Central memory CD8-positive, alpha-beta T cell (primary cell): ENCODE measurements around the gene PEDS1.

Source experiments
- ATAC-seq: fragments of 150-1000 bp; cut with Tn5 transposase; replicated peaks from 2 replicates; pipeline ENCODE4 v1.10.0; 2022; ENCODE audit warnings: mild to moderate bottlenecking, moderate FRiP score, moderate number of reproducible peaks; ENCODE audit not compliant: poor library complexity, severe bottlenecking; ENCODE audit errors: extremely low read depth
- DNase-seq, 2 donors: peaks; one replicate each; pipeline ENCODE4 v3.0.0; 2021; ENCODE audit warnings: low spot score in 2 of 2
- H3K27ac Mint-ChIP-seq: one replicate; pipeline ENCODE4 v1.8.0; 2022; ENCODE audit warnings: low read depth, mild to moderate bottlenecking, moderate library complexity, mixed read lengths
- H3K27me3 Mint-ChIP-seq: one replicate; pipeline ENCODE4 v1.8.0; 2022; ENCODE audit warnings: mixed read lengths
- H3K36me3 Mint-ChIP-seq: one replicate; pipeline ENCODE4 v1.8.0; 2022; ENCODE audit warnings: mild to moderate bottlenecking, moderate library complexity, mixed read lengths; ENCODE audit not compliant: insufficient read depth
- H3K4me1 Mint-ChIP-seq: one replicate; pipeline ENCODE4 v1.8.0; 2022; ENCODE audit warnings: mixed read lengths
- H3K4me3 Mint-ChIP-seq: one replicate; pipeline ENCODE4 v1.8.0; 2022; ENCODE audit warnings: mild to moderate bottlenecking, moderate library complexity, mixed read lengths
- H3K9me3 Mint-ChIP-seq: one replicate; pipeline ENCODE4 v1.8.0; 2022; ENCODE audit warnings: mixed read lengths

PEDS1 gene

GRCh38 chr20:50194422-50194830 is 40.9 kb upstream of the PEDS1 start:
- Mint-ChIP-seq H3K4me1 (peaks cover 26% of the 10 kb centered on the region), H3K9me3 (no peaks in the 10 kb centered on the region), H3K27me3 (no peaks in the 10 kb centered on the region), H3K27ac (peak overlapping the region; percentile 40), H3K4me3 (peak overlapping the region; percentile 36), H3K36me3 (peaks cover 12% of the 10 kb centered on the region)
- ATAC-seq, result no peak
- no peak for DNase-seq

- no peaks in the 10 kb centered on the region for H3K9me3 Mint-ChIP-seq
- peak overlapping the region; percentile 81 for H3K4me3 Mint-ChIP-seq
- DNase-seq, result no peak
- no peaks in the 10 kb centered on the region for H3K27me3 Mint-ChIP-seq
- H3K4me1 Mint-ChIP-seq, result peaks cover 26% of the 10 kb centered on the region
- peaks cover 12% of the 10 kb centered on the region for H3K36me3 Mint-ChIP-seq
- no peak for ATAC-seq
- peak overlapping the region; percentile 99 for H3K27ac Mint-ChIP-seq
These were observed 40.4 kb upstream of the PEDS1 start for GRCh38 chr20:50193836-50194421.

DNA sequence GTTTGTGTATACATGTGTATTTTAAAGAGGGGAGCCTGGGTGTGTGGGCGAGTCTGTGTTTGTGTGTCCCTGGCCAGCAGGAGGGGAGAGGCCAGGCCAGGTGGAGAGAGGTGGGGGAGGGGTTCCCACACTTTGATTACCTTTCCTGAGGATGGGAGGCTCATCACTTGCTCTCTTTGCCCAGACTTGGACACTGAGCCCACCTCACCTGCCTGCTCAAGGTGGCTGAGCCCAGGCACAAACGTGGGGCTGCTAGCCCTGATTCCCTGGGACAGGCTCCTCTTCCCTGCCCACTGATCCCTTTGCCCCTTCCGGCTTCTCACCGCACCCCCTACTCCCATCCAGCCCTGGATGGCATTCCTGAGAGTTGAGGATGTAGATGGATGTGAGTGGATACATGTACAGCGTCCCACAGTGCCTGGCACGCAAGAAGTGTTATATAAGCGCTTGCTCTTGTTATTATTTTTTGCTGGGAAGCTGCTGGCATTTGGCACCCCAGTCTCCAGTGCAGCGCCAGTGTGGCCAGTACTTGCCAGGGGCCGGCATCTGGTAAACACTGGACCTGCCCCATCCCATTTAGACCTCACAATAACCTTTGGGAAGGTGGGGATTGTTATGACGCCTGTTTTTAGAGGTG is 39.8 kb upstream of the PEDS1 start:
- H3K27ac Mint-ChIP-seq, result peak overlapping the region; percentile 99
- ATAC-seq, result no peak
- no peaks in the 10 kb centered on the region for H3K27me3 Mint-ChIP-seq
- peaks cover 26% of the 10 kb centered on the region for H3K4me1 Mint-ChIP-seq
- peaks cover 13% of the 10 kb centered on the region for H3K36me3 Mint-ChIP-seq
- DNase-seq, result no peak
- H3K4me3 Mint-ChIP-seq, result peak overlapping the region; percentile 81
- H3K9me3 Mint-ChIP-seq, result no peaks in the 10 kb centered on the region

DNA sequence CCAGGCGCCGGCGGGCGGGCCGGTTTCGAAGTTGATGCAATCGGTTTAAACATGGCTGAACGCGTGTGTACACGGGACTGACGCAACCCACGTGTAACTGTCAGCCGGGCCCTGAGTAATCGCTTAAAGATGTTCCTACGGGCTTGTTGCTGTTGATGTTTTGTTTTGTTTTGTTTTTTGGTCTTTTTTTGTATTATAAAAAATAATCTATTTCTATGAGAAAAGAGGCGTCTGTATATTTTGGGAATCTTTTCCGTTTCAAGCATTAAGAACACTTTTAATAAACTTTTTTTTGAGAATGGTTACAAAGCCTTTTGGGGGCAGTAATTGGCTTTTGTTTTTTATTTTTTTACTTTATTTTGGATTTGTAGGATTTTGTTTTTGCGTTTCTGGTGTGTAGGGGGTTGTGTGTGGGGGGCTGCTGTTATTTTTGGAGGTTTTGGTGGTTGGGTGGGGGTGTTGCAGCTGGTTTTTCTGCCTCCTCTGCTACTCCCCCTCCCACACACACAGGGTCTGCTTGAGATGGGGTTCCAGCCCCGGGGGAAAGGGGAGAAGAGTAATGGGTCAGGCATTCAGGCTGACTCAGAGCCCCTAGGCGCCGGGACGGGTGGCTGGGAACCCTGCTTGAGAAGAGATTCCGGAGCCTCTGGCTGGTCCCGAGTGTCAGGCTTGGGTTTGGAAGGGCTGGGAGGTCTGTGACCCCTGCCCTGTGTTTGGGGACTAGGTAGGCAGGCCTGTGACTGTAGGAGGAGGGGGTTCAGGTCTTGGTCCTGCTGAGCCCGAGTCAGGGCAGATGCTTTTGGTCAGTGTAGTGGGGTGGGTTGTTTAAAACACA is 39.1 kb upstream of the PEDS1 start:
- H3K27ac Mint-ChIP-seq, result peak overlapping the region; percentile 99
- DNase-seq (peak in 1 of 2 donors; percentile 59), ATAC-seq (peak; percentile 71)
- H3K36me3 Mint-ChIP-seq, result peaks cover 13% of the 10 kb centered on the region
- no peaks in the 10 kb centered on the region for H3K27me3 Mint-ChIP-seq
- peak overlapping the region; percentile 81 for H3K4me3 Mint-ChIP-seq
- no peaks in the 10 kb centered on the region for H3K9me3 Mint-ChIP-seq
- H3K4me1 Mint-ChIP-seq, result peaks cover 26% of the 10 kb centered on the region

DNA sequence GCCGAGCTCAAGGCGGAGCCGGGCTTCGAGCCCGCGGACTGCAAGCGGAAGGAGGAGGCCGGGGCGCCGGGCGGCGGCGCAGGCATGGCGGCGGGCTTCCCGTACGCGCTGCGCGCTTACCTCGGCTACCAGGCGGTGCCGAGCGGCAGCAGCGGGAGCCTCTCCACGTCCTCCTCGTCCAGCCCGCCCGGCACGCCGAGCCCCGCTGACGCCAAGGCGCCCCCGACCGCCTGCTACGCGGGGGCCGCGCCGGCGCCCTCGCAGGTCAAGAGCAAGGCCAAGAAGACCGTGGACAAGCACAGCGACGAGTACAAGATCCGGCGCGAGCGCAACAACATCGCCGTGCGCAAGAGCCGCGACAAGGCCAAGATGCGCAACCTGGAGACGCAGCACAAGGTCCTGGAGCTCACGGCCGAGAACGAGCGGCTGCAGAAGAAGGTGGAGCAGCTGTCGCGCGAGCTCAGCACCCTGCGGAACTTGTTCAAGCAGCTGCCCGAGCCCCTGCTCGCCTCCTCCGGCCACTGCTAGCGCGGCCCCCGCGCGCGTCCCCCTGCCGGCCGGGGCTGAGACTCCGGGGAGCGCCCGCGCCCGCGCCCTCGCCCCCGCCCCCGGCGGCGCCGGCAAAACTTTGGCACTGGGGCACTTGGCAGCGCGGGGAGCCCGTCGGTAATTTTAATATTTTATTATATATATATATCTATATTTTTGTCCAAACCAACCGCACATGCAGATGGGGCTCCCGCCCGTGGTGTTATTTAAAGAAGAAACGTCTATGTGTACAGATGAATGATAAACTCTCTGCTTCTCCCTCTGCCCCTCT is 38.2 kb upstream of the PEDS1 start:
- Mint-ChIP-seq H3K9me3 (no peaks in the 10 kb centered on the region), H3K27me3 (no peaks in the 10 kb centered on the region), H3K4me1 (peaks cover 26% of the 10 kb centered on the region), H3K4me3 (peak overlapping the region; percentile 81), H3K36me3 (peaks cover 13% of the 10 kb centered on the region), H3K27ac (peak overlapping the region; percentile 99)
- peak; percentile 45 to 59 for DNase-seq
- ATAC-seq, result peak; percentile 33

GRCh38 chr20:50191065-50191543 is 37.6 kb upstream of the PEDS1 start:
- no peak overlapping the region for H3K27ac Mint-ChIP-seq
- H3K27me3 Mint-ChIP-seq, result peaks cover 3% of the 10 kb centered on the region
- peak overlapping the region; percentile 81 for H3K4me3 Mint-ChIP-seq
- ATAC-seq, result peak; percentile 35
- peaks cover 29% of the 10 kb centered on the region for H3K4me1 Mint-ChIP-seq
- H3K36me3 Mint-ChIP-seq, result peaks cover 13% of the 10 kb centered on the region
- H3K9me3 Mint-ChIP-seq, result no peaks in the 10 kb centered on the region
- peak; percentile 24 to 40 for DNase-seq

DNA sequence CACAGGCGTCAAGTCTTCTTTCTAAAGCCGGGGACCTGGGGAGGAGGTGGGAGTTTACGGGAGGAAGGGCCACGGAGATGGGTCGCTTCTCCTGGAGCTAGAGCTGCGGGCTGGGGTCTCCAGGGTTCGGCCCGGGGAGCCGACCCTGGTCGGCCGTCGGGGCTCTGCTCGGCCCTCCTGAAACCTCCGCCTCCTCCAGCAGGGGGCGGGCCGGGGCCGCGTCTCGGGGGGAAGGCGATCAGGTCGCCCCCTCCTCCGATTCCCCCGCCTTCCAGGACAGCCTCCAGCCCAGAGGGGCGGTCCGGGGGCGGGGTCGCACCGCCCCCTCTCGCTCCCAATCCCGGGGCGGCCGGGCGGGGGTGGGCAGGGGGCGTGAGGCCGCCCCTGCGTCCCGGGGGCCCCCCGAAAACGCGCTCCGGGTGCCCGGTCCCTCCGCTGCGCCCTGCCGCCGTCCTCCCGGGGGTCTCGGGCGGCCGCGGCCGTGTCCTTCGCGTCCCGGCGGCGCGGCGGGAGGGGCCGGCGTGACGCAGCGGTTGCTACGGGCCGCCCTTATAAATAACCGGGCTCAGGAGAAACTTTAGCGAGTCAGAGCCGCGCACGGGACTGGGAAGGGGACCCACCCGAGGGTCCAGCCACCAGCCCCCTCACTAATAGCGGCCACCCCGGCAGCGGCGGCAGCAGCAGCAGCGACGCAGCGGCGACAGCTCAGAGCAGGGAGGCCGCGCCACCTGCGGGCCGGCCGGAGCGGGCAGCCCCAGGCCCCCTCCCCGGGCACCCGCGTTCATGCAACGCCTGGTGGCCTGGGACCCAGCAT is 36.9 kb upstream of the PEDS1 start, which contains the start of gene CEBPB:
CEBPB (plus strand) TSS at position 580 of the 814 bp plus-strand sequence; CDS start at position 784, 204 bp downstream.
- peak; percentile 36 for ATAC-seq
- peaks cover 15% of the 10 kb centered on the region for H3K36me3 Mint-ChIP-seq
- peaks cover 10% of the 10 kb centered on the region for H3K27me3 Mint-ChIP-seq
- H3K4me1 Mint-ChIP-seq, result peaks cover 36% of the 10 kb centered on the region
- H3K27ac Mint-ChIP-seq, result peak within 1 kb of the TSS; percentile 99
- DNase-seq, result peak; percentile 60 to 72
- H3K4me3 Mint-ChIP-seq, result peak within 1 kb of the TSS; percentile 81
- no peaks in the 10 kb centered on the region for H3K9me3 Mint-ChIP-seq

DNA sequence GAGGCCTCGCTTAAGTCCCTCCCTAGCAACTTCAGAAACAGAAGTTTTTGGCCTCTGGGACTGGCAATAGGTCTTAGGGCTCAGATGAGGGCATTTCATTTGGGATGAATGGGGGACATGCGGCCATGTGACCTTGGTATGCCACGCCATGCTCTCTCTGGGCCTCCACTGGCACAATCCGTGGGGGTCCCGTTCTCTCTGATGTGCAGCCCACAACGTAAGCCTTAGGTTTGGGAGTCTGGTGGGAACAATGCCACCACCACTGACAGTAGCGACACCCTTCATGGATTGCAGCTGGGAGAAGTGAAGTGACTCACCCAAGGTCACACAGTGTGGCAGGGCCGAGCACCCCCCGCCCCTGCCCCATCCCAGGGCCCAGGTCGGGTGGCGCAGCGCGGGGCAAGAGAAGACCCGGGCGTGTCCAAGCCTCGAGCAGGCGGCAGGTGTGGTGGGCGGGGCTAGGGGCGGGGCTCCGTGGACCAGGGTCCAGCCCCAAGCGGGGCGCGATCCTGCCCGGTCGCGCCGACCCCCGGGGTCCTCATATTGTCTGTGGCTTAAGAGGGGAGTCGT is 36.2 kb upstream of the PEDS1 start:
- Mint-ChIP-seq H3K36me3 (peaks cover 15% of the 10 kb centered on the region), H3K27ac (no peak overlapping the region), H3K4me1 (peaks cover 32% of the 10 kb centered on the region), H3K4me3 (peak overlapping the region; percentile 81), H3K9me3 (no peaks in the 10 kb centered on the region), H3K27me3 (peaks cover 17% of the 10 kb centered on the region)
- DNase-seq (no peak), ATAC-seq (no peak)

GRCh38 chr20:50188879-50189680 is 35.6 kb upstream of the PEDS1 start:
- Mint-ChIP-seq H3K4me1 (peaks cover 28% of the 10 kb centered on the region), H3K27ac (no peak overlapping the region), H3K36me3 (peaks cover 11% of the 10 kb centered on the region), H3K27me3 (peaks cover 24% of the 10 kb centered on the region), H3K9me3 (no peaks in the 10 kb centered on the region), H3K4me3 (peak overlapping the region; percentile 81)
- DNase-seq (no peak), ATAC-seq (no peak)

- Mint-ChIP-seq H3K27me3 (peaks cover 31% of the 10 kb centered on the region), H3K9me3 (no peaks in the 10 kb centered on the region), H3K36me3 (peaks cover 10% of the 10 kb centered on the region), H3K27ac (no peak overlapping the region), H3K4me3 (peak overlapping the region; percentile 6), H3K4me1 (peaks cover 21% of the 10 kb centered on the region)
- ATAC-seq, result no peak
- no peak for DNase-seq
These were observed 34.8 kb upstream of the PEDS1 start for GRCh38 chr20:50188287-50188688.
